Esophagus muscularis mucosa (tissue), 3 donors: ENCODE data around the gene NUDT1.

Experiments used
- CTCF ChIP-seq, 3 experiments: fragments of 200-600 bp in 2 of 3; fragments of 450-650 bp in 1 of 3; sonication (generic) in 2 of 3; IDR thresholded peaks; one replicate each; pipeline ENCODE4 v1.5.1; 2017 to 2019; ENCODE audit warnings: antibody characterized with exemption in 3 of 3, mild to moderate bottlenecking in 2 of 3, moderate library complexity in 1 of 3
- POLR2A ChIP-seq: fragments of 450-650 bp; IDR thresholded peaks from one replicate; pipeline ENCODE4 v1.6.1; 2017; ENCODE audit warnings: antibody characterized with exemption, moderate library complexity, mild to moderate bottlenecking, low read depth
- POLR2AphosphoS5 ChIP-seq, 2 donors: sonication (generic); formaldehyde crosslinking; IDR thresholded peaks; one replicate each; pipeline ENCODE4 v1.6.1; 2017; ENCODE audit warnings: antibody characterized with exemption in 2 of 2

- TF ChIP-seq CTCF (IDR thresholded peaks at IDR 0.05) (no peak), POLR2AphosphoS5 (IDR thresholded peaks at IDR 0.05) (no peak), POLR2A (no peak)
Observed at GRCh38 chr7:2219136-2219535, 22.9 kb upstream of the NUDT1 start.
